ENCODE results near the gene LMOD3.

GRCh38 chr3:69149586-69149985 is 27.2 kb upstream of the LMOD3 start:
- TF ChIP-seq CTCF (IDR thresholded peaks at IDR 0.05) (no peak), POLR2A (IDR thresholded peaks at IDR 0.05) (no peak), POLR2AphosphoS5 (IDR thresholded peaks at IDR 0.05) (no peak)
